Spleen (tissue), 7 donors: ENCODE measurements around the gene PLA2G4B.

Experiments used
- POLR2A ChIP-seq, 3 donors: fragments of 450-650 bp; IDR thresholded peaks; one replicate each; pipeline ENCODE4 v1.5.1; 2017; ENCODE audit warnings: antibody characterized with exemption in 3 of 3, mild to moderate bottlenecking in 1 of 3
- POLR2AphosphoS5 ChIP-seq, 3 donors: sonication (generic); formaldehyde crosslinking; IDR thresholded peaks; one replicate each; pipeline ENCODE4 v1.5.1; 2017; ENCODE audit warnings: antibody characterized with exemption in 3 of 3
- TF ChIP-seq, protein P1 (sequence below), 11 experiments: fragments of 200-600 bp in 7 of 11; fragments of 450-650 bp in 4 of 11; sonication (generic) in 4 of 11; IDR thresholded peaks in 8 of 11; conservative IDR thresholded peaks in 3 of 11; 1 replicate in 7 of 11; 2 replicates in 4 of 11; pipeline versions ENCODE4 v1.4.0 to v1.8.0; 2016 to 2021; ENCODE audit warnings: antibody characterized with exemption in 11 of 11, inconsistent platforms in 4 of 11, mild to moderate bottlenecking in 1 of 11
- donor health status: DM: no; HTN: no; CAD: no; lungs with moderate emphysema.
- donor health status: DM: no; HTN: no; CAD: no.
- donor health status: DM: no; HTN: no; CAD: no.

GRCh38 chr15:41827880-41828806, 10.5 kb upstream of the PLA2G4B start, which contains the start of gene JMJD7:
- TF ChIP-seq, protein P1, sequence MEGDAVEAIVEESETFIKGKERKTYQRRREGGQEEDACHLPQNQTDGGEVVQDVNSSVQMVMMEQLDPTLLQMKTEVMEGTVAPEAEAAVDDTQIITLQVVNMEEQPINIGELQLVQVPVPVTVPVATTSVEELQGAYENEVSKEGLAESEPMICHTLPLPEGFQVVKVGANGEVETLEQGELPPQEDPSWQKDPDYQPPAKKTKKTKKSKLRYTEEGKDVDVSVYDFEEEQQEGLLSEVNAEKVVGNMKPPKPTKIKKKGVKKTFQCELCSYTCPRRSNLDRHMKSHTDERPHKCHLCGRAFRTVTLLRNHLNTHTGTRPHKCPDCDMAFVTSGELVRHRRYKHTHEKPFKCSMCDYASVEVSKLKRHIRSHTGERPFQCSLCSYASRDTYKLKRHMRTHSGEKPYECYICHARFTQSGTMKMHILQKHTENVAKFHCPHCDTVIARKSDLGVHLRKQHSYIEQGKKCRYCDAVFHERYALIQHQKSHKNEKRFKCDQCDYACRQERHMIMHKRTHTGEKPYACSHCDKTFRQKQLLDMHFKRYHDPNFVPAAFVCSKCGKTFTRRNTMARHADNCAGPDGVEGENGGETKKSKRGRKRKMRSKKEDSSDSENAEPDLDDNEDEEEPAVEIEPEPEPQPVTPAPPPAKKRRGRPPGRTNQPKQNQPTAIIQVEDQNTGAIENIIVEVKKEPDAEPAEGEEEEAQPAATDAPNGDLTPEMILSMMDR (IDR thresholded peaks at IDR 0.05 in 8 of 11, conservative IDR thresholded peaks at IDR 0.05 in 3 of 11): peak in 1 of 11 experiments; percentile 34
- TF ChIP-seq POLR2A (IDR thresholded peaks at IDR 0.05) (peak in 1 of 3 donors; percentile 39), POLR2AphosphoS5 (IDR thresholded peaks at IDR 0.05) (peak; percentile 87 to 92 (median 90))
